ENCODE measurements around the gene CAPN15.

- TF ChIP-seq POLR2A (IDR thresholded peaks at IDR 0.05) = no peak
- TF ChIP-seq CTCF (IDR thresholded peaks at IDR 0.05) = no peak
Measured at GRCh38 chr16:528111-529011, 849 bp downstream of the CAPN15 start.

Measured in testis (tissue), 2 donors.